ENCODE data around the gene NOX3.
"Not testable (repeated sequence)": the region's sequence is repeated elsewhere in the genome, so short reads cannot be mapped to it uniquely, and the experiment has no call there.

The NOX3 gene

DNA sequence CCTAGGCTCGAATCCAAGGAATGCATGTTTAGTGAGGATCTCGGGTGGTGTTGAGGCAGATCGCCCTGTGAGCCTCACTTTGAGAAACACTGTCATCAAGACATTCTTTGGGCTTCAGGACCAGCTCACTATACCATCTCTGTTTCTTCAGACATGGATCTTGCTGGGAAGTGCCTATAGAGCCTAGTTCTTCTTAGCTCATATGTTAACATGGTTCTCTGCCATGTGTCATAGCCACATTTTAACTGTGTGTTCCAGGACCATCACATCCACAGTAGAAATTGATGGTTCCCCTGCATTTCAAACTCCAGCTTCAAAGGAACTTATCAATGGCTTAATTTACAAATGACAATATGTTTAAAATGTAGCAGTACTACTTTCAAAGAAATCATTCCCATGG, 57.4 kb downstream of the NOX3 start:
- no peak for DNase-seq

GRCh38 chr6:155397172-155397705, 58.4 kb downstream of the NOX3 start:
- DNase-seq: no peak

- no peak for DNase-seq
Measured at GRCh38 chr6:155396605-155397004, 59.0 kb downstream of the NOX3 start.

DNA sequence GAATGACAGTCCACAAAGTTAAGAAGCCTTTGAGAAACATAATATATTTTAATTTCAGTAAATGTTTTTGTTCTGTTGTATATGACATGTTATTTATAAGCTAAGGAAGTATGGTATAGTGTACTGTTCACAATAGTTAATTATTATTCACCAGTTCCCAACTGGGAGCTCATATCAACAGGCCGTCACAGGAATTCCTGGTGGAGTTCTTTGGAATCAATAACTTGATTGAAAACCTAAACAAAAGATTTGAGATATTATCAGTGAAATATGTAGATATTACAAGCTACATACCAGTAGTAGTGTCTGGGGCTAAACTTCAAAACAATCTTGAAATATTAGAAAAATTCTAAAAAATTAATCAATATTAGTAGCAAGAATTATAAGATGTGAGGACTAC, 60.3 kb downstream of the NOX3 start:
- no peak for DNase-seq

GRCh38 chr6:155389130-155389529, 66.5 kb downstream of the NOX3 start:
- DNase-seq: no peak

GRCh38 chr6:155388591-155388990, 67.0 kb downstream of the NOX3 start:
- no peak for DNase-seq

- DNase-seq: no peak
Measured at GRCh38 chr6:155387481-155387880, 68.2 kb downstream of the NOX3 start.

DNA sequence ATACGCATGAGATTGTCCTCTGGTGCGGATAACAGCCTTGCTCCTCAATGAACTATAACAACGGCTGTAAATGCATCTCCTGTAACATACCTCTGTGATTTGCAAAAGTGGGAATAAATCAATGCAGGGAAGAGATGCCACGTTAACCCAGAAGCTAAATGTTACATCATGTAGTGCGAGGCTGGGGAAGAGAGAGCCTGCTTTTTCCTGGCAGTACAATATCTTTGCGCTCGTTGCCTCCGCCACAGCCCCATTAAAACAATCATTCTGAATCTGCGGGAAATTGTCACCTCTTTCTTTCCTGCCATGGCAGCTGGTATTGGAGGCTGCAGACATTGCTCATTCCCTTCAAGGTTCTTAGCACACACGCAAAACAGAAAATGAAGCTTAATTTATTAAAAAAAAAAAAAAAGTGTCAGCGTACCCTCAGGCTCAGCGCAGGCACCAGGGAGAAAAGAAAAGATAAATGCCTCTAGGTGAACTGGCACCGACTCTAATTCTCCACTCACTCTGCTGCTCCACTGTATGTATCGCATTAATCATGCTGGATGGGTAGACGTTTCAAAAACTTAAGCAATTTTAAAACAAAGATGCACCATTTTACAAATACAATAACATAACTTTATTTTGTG, 71.2 kb downstream of the NOX3 start:
- no peak for DNase-seq

DNA sequence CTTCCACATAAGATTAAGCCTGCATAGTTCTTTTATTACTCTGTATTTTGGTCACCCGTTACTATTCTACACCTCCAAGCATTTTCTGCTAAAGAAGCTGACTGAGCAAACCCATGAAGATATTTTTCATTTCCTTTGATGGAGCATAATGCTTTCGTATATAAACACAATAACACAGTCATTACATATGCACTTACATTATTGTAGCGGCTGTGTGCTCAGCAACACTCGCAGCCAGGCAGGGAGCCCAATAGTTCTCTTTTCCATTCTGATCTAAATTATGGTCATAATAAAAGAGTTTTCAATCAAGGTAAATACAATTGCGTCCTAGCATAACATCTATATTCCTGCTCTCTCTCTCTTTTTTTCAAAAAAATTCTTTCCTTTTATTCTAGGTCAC, 71.7 kb downstream of the NOX3 start:
- DNase-seq: no peak

DNA sequence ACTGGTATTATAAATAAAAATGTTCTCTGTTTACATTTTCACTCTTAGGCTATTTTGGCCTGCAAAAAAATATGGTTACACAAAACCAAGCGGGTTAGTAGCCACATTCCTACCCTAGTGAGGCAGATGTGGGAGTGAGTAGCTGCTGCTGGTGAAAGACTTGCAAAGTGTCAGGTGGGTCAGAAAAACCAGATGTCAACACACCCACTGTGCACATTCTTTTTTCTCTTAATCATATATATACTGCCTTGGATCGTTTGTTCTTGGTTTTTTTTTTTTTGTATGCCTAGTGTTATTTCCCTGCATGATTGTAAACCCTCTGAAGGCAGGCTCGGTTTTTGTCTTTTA, 73.3 kb downstream of the NOX3 start:
- DNase-seq: no peak

DNA sequence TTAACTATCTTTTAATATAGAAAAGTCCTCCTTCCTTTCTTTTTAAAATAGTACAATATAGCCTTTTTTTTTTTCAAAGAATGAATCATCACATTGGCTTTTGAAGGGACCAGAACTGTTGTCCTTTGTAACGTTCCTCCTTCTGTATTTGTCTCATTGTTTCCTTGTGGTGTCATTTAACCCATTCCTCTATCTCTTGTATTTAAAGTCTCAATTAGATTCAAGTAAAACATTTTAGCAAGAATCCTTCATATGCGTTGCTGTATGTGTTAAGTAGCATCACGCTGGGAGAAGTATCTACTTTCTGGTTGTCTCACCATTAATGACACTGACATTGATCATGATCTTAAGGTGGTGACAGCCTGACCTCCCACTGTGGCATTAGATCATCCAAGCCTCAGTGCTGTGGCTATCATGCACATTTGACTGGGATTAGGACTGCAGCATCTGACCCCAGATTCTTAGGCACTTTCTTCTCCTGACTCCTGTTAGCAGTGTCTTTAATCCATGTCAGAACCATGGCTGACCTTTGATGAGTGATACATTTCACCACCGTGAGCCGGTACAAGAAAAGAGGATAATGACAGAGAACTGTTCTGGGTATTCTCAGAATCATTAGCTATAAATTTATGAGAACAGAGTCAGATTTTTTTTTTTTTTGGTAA, 73.8 kb downstream of the NOX3 start:
- DNase-seq: no peak

DNA sequence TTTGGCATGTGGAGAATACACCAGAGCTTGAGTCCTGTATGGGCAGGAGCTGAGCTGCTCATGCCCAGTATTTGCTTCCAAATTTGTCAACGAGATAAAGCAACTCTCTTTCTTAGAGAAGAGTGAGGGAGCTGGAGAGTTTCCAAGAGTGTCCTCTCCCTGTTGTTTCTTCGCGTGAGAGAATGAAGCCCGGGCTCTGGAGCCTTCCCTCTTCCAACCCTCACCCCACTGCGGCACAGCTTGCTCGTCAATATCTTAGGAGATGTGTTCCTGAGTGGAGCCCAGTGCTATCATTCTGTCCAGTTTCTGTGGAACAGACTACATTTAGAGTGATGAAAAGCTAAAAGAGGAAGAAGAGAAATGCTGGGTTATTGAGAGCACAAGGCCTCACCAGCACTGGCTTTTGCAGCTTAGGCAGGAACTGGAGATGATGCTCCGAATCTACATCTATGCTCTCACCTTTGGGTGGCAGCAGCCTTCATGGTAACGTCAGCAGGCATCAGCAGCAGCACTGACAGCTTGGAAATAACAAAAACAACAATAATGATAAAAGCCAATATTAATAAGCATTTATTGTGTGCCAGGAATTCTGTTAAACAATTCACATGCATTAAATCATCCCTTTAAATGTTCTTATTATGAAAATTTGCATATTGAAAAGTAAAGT, 74.8 kb downstream of the NOX3 start:
- DNase-seq: no peak

DNA sequence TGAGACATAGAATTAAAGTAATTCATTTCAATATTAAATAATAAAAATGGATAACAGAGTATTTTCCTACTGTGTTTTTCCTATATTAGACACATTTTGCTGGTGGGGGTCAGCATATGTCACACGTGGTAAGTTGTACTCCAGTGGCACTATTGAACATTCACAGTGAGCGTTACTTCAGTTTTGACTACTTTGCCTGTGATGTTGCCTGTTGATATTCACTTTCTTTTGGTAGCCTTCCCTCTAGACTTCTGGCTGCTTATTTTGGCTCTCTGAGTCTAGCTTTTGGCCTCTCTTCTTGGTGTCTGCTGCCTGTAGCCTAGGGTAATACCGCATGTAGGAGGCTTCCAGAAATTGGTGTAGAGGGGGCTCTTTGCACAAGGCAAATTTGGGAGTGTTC, 76.9 kb downstream of the NOX3 start:
- no peak for DNase-seq

GRCh38 chr6:155378276-155378675, 77.4 kb downstream of the NOX3 start:
- no peak for DNase-seq

GRCh38 chr6:155377061-155377460, 78.6 kb downstream of the NOX3 start:
- DNase-seq: no peak

DNA sequence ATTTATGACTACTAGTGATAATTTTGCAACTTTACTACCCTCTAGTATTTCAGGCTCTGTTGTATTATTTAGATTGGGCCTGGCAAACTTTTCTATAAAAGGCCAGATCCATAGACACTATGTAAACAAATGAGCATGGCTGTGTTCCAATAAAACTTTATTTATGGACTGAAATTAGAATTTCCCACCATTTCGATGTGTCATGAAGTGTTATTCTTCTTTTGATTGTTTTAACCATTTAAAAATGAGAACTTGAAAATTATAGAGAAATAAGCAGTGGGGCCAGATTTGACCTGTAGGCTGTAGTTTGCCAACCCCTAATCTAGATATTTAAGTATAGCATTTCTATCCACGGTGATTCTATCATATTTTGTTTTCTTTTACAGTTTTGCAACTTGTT, 79.8 kb downstream of the NOX3 start:
- no peak for DNase-seq

DNA sequence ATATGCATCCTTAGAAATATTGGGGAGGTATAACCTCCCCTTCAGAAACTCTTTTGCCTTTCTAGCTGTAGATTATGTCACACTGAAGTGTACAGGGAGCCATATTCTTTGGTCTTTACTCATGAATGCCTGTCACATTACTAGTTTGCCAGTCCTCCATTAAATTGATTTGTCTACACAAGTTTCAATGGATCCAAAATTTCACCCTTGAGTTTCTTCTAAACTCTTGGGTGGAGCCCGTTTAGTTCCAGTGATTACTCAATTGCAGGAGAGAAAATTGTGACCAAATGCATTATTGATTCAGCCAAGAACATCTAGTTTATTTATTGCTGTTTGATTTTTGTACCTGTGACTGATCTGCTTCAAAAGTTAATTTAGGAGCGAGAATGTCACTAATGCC, 81.0 kb downstream of the NOX3 start:
- DNase-seq: no peak

DNA sequence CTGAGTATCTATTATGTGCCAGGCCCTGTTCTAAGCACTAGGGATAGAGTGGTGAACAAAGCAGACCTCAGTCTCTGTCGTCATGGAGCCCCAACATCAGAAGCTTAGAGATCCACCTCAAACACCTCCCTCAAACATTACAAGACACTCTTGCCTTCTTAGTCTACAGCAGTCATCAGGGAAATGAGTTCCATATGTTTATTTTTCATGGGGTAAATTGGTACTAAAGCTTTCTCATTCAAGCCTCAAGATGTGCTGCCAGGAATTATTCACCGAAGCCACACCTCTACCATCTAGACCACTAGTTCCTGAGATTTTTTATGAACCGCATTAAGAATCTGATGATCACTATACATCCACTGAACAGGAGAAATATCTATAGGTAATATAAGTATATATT, 82.4 kb downstream of the NOX3 start:
- no peak for DNase-seq

GRCh38 chr6:155372256-155372655, 83.4 kb downstream of the NOX3 start:
- DNase-seq: no peak

GRCh38 chr6:155371230-155371629, 84.4 kb downstream of the NOX3 start:
- no peak for DNase-seq

DNA sequence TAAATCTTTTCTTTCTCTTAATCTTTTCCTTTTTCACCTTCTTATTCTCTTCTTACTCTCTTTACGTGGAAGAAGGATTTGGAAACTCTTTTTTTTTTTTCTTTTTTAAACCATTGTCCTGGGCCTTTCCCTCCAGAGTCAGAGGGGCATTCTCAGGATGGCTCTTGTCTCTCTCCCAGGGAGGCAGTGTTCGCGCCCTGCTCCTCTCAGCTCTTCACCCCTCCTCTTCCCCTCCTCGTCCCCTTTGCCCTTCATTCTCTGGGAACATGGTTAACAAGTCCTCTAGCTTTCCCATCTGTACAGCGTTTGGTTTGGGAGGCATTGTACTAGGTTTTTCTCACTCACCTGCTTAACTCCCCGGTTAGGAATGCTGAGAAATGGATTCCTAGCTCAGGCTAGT, 89.3 kb downstream of the NOX3 start:
- no peak for DNase-seq

DNA sequence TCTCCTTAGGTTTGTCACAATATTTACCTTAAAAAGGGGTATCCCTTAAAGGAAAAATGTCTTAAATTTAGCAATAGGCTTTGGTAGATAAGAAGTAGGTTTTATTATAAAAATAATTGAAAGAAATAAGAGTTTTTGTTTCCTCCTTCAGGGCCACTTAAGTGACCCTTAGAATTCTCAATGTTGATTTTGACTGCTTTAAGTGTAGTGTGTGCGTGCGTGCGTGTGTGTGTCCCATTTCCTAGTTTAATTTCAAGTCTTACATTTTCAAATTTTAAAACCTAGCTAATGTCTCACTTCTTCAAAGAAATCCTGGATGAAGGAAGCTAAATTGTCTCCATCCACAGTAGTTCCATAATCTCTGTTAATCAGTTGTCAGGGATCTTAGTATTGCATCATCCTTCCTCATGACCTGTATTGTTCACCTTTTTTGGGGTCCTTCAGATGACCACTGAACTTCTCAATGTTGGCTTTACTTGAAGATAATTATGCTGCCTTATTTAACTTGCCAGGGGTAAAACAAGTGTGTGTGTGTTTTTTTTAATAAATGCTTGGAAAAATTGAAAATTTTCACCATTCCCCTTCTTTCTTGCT, 90.7 kb downstream of the NOX3 start:
- no peak for DNase-seq

- DNase-seq: not testable (repeated sequence)
Measured at GRCh38 chr6:155364021-155364420, 91.6 kb downstream of the NOX3 start.

Data from NCI-H446 treated with DMSO at 0.1 percent for 48 hours (cell line).